Ishikawa (cell line): ENCODE measurements around the gene ANKRD44.

Experiments used
- CEBPB ChIP-seq: IDR thresholded peaks from 2 replicates; pipeline ENCODE4 v1.6.1; 2012
- CREB1 ChIP-seq: IDR thresholded peaks from 2 replicates; pipeline ENCODE4 v1.6.1; 2012; ENCODE audit warnings: low read depth
- EGR1 ChIP-seq: IDR thresholded peaks from 2 replicates; pipeline ENCODE4 v1.6.1; 2012
- EP300 ChIP-seq: IDR thresholded peaks from 2 replicates; pipeline ENCODE4 v1.6.1; 2012; ENCODE audit warnings: borderline replicate concordance
- FOXM1 ChIP-seq: IDR thresholded peaks from 2 replicates; pipeline ENCODE4 v1.6.1; 2012; ENCODE audit warnings: low read depth, borderline replicate concordance
- MAX ChIP-seq: IDR thresholded peaks from 2 replicates; pipeline ENCODE4 v1.6.1; 2012
- NFIC ChIP-seq: IDR thresholded peaks from 2 replicates; pipeline ENCODE4 v1.6.1; 2012
- RAD21 ChIP-seq: IDR thresholded peaks from 2 replicates; pipeline ENCODE4 v1.6.1; 2012; ENCODE audit warnings: low read depth
- TAF1 ChIP-seq: IDR thresholded peaks from 2 replicates; pipeline ENCODE4 v1.6.1; 2012; ENCODE audit warnings: low read depth, mild to moderate bottlenecking
- TCF12 ChIP-seq: IDR thresholded peaks from 2 replicates; pipeline ENCODE4 v1.6.1; 2012; ENCODE audit warnings: low read depth
- TEAD4 ChIP-seq: IDR thresholded peaks from 2 replicates; pipeline ENCODE4 v1.6.1; 2012
- USF1 ChIP-seq: IDR thresholded peaks from 2 replicates; pipeline ENCODE4 v1.6.1; 2012
- YY1 ChIP-seq: IDR thresholded peaks from 2 replicates; pipeline ENCODE4 v1.6.1; 2012; ENCODE audit warnings: low read depth
- ZBTB7A ChIP-seq: IDR thresholded peaks from 2 replicates; pipeline ENCODE4 v1.6.1; 2012; ENCODE audit warnings: low read depth
- TF ChIP-seq, protein P1 (sequence below): IDR thresholded peaks from 2 replicates; pipeline ENCODE4 v1.6.1; 2012; ENCODE audit warnings: low read depth, mild to moderate bottlenecking

The ANKRD44 gene

GRCh38 chr2:197090742-197091367 is 219.7 kb downstream of the ANKRD44 start:
- no peak for TF ChIP-seq EP300
- TF ChIP-seq RAD21, result no peak
- no peak for TF ChIP-seq ZBTB7A
- TF ChIP-seq NFIC, result no peak
- TF ChIP-seq MAX, result no peak
- no peak for TF ChIP-seq TAF1
- TF ChIP-seq FOXM1, result no peak
- no peak for TF ChIP-seq CEBPB
- no peak for TF ChIP-seq YY1
- TF ChIP-seq USF1, result no peak
- no peak for TF ChIP-seq TCF12
- TF ChIP-seq, protein P1, sequence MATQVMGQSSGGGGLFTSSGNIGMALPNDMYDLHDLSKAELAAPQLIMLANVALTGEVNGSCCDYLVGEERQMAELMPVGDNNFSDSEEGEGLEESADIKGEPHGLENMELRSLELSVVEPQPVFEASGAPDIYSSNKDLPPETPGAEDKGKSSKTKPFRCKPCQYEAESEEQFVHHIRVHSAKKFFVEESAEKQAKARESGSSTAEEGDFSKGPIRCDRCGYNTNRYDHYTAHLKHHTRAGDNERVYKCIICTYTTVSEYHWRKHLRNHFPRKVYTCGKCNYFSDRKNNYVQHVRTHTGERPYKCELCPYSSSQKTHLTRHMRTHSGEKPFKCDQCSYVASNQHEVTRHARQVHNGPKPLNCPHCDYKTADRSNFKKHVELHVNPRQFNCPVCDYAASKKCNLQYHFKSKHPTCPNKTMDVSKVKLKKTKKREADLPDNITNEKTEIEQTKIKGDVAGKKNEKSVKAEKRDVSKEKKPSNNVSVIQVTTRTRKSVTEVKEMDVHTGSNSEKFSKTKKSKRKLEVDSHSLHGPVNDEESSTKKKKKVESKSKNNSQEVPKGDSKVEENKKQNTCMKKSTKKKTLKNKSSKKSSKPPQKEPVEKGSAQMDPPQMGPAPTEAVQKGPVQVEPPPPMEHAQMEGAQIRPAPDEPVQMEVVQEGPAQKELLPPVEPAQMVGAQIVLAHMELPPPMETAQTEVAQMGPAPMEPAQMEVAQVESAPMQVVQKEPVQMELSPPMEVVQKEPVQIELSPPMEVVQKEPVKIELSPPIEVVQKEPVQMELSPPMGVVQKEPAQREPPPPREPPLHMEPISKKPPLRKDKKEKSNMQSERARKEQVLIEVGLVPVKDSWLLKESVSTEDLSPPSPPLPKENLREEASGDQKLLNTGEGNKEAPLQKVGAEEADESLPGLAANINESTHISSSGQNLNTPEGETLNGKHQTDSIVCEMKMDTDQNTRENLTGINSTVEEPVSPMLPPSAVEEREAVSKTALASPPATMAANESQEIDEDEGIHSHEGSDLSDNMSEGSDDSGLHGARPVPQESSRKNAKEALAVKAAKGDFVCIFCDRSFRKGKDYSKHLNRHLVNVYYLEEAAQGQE, result no peak
- no peak for TF ChIP-seq TEAD4
- no peak for TF ChIP-seq EGR1

- TF ChIP-seq TAF1 (no peak), RAD21 (no peak), USF1 (no peak), YY1 (no peak), NFIC (no peak), CEBPB (no peak), FOXM1 (no peak), CREB1 (no peak), EGR1 (no peak), EP300 (no peak), ZBTB7A (no peak), TEAD4 (no peak)
- TF ChIP-seq, protein P1, result no peak
Measured at GRCh38 chr2:197089655-197090054, 220.9 kb downstream of the ANKRD44 start.

GRCh38 chr2:197088694-197089093 is 221.9 kb downstream of the ANKRD44 start:
- TF ChIP-seq, protein P1, result no peak
- TF ChIP-seq EP300, result no peak; the same call in 1 of the 2 replicates
- TF ChIP-seq ZBTB7A, result no peak
- TF ChIP-seq USF1, result peak; percentile 55
- TF ChIP-seq NFIC, result no peak
- no peak for TF ChIP-seq CREB1
- TF ChIP-seq YY1, result no peak
- peak; percentile 70; the same call in 1 of the 2 replicates for TF ChIP-seq MAX
- no peak for TF ChIP-seq CEBPB
- no peak for TF ChIP-seq TCF12
- TF ChIP-seq TAF1, result no peak
- TF ChIP-seq RAD21, result no peak
- TF ChIP-seq EGR1, result no peak
- TF ChIP-seq TEAD4, result no peak; the same call in 1 of the 2 replicates

GRCh38 chr2:197086500-197086899 is 224.1 kb downstream of the ANKRD44 start:
- TF ChIP-seq FOXM1 (no peak), EGR1 (no peak), NFIC (no peak), CEBPB (no peak), RAD21 (no peak), ZBTB7A (no peak), CREB1 (no peak), TAF1 (no peak), EP300 (no peak)
- TF ChIP-seq, protein P1, result no peak
